ENCODE measurements around the gene SNRNP200. TPM values are rescaled to one million over a fixed set of nuclear protein-coding genes. Genes with fewer than 3 reads are reported as not detected.

SNRNP200 gene
- total RNA-seq, 2 experiments from 2014 or later: 79.3 to 216 TPM

GRCh38 chr2:96245609-96246390 is 59.5 kb downstream of the SNRNP200 start:
- ChIA-PET CTCF (ENCODE audit: unreplicated experiment) (interaction anchor here (1.8 kb wide), 1 partner anchor 14 kb away, joined by 6 read pairs; no protein-coding TSS in a partner anchor), POLR2A (interaction anchor here (1.1 to 2.1 kb wide), 4 partner anchors 10 to 15 kb away, joined by 4 to 7 read pairs (median 5); no protein-coding TSS in a partner anchor)
- H3K9me3 ChIP-seq (ENCODE audit: low read length): no peaks in the 10 kb centered on the region
- 0 out of 2 replicates have a peak, but pooled peaks have one; percentile 15 for TF ChIP-seq CTCF (conservative IDR thresholded peaks at IDR 0.05; ENCODE audit: low read length)
- no peak for TF ChIP-seq EZH2phosphoT487 (IDR thresholded peaks at IDR 0.05; ENCODE audit: borderline replicate concordance, low read depth, low read length)
- peak overlapping the region; percentile 4; the same call in 1 of the 2 replicates for H2AFZ ChIP-seq (ENCODE audit: low read length)
- peaks cover 10% of the 10 kb centered on the region for H3K36me3 ChIP-seq (ENCODE audit: insufficient read depth, low read length)
- BruUV-seq (replicated peaks): no TSS peak
- H3K27ac ChIP-seq (ENCODE audit: low read depth, low read length, poor library complexity, severe bottlenecking): peak overlapping the region; percentile 39
- peaks cover 49% of the 10 kb centered on the region for H3K4me1 ChIP-seq (ENCODE audit: insufficient read depth, low read length, poor library complexity, severe bottlenecking)
- DNase-seq (ENCODE audit: low spot score): peak; percentile 74
- no peak overlapping the region for H3K4me3 ChIP-seq (ENCODE audit: low read depth, low read length, poor library complexity, severe bottlenecking)
- H3K4me2 ChIP-seq (ENCODE audit: low read length): peak overlapping the region; percentile 38; the same call in 1 of the 2 replicates
- no peaks in the 10 kb centered on the region for H4K20me1 ChIP-seq (ENCODE audit: insufficient read depth, low read length)
- no peaks in the 10 kb centered on the region for H3K9me2 ChIP-seq (ENCODE audit: insufficient read depth, low read length)
- H3K79me2 ChIP-seq (ENCODE audit: insufficient read depth, low read depth, low read length): no peaks in the 10 kb centered on the region
- intact Hi-C loops (cut with micrococcal nuclease; ENCODE audit: unreplicated experiment): no loop called here

DNA sequence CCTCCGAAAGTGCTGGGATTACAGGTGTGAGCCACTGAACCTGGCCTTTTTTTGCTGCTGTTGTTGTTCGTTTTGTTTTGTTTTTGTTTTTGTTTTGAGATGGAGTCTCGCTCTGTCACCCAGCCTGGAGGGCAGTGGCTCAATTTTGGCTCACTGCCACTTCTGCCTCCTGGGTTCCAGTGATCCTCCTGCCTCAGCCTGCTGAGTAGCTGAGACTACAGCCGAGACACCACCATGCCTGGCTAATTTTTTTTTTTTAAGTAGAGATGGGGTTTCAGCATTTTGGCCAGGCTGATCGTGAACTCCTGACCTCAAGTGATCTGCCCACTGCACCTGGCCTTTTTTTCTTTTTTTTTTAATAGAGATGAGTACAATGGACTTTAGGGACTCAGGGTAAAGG is 61.5 kb downstream of the SNRNP200 start:
- no peak for DNase-seq (ENCODE audit: low spot score)
- ChIA-PET CTCF (ENCODE audit: unreplicated experiment) (no interaction called here), POLR2A (interaction anchor here (1.4 to 3.2 kb wide), 2 partner anchors 11 to 96 kb away, joined by 3 to 25 read pairs; no protein-coding TSS in a partner anchor)
- BruUV-seq (replicated peaks): no TSS peak
- peaks cover 3% of the 10 kb centered on the region for H3K36me3 ChIP-seq (ENCODE audit: insufficient read depth, low read length)
- H4K20me1 ChIP-seq (ENCODE audit: insufficient read depth, low read length): no peaks in the 10 kb centered on the region
- no peak overlapping the region for H3K27ac ChIP-seq (ENCODE audit: low read depth, low read length, poor library complexity, severe bottlenecking)
- H2AFZ ChIP-seq (ENCODE audit: low read length): no peak overlapping the region
- no peaks in the 10 kb centered on the region for H3K9me3 ChIP-seq (ENCODE audit: low read length)
- intact Hi-C loops (cut with micrococcal nuclease; ENCODE audit: unreplicated experiment): loop anchor here (5.0 kb wide), 1 partner anchor 102 kb away; no protein-coding TSS in a partner anchor
- no peak overlapping the region for H3K4me2 ChIP-seq (ENCODE audit: low read length)
- TF ChIP-seq EZH2phosphoT487 (IDR thresholded peaks at IDR 0.05; ENCODE audit: borderline replicate concordance, low read depth, low read length): no peak
- no peak for TF ChIP-seq CTCF (conservative IDR thresholded peaks at IDR 0.05; ENCODE audit: low read length)
- H3K4me3 ChIP-seq (ENCODE audit: low read depth, low read length, poor library complexity, severe bottlenecking): no peak overlapping the region
- H3K9me2 ChIP-seq (ENCODE audit: insufficient read depth, low read length): no peaks in the 10 kb centered on the region
- peaks cover 64% of the 10 kb centered on the region for H3K4me1 ChIP-seq (ENCODE audit: insufficient read depth, low read length, poor library complexity, severe bottlenecking)
- H3K79me2 ChIP-seq (ENCODE audit: insufficient read depth, low read depth, low read length): no peaks in the 10 kb centered on the region
